ENCODE measurements around the gene NPRL2.

NPRL2 gene

GRCh38 chr3:50297896-50298725 lies 52.5 kb downstream of the NPRL2 start:
- in situ Hi-C loops (cut with MboI; ENCODE audit: low pct_unique_long_range_greater_than_20kb, low sequenced_read_pairs) = no loop called here
- no peak for DNase-seq

- in situ Hi-C loops (cut with MboI; ENCODE audit: low pct_unique_long_range_greater_than_20kb, low sequenced_read_pairs) = no loop called here
- no peak for DNase-seq
Measured at GRCh38 chr3:50297384-50297775, 53.2 kb downstream of the NPRL2 start.
